H1 (cell line): ENCODE data around the gene PAIP2B.

Source experiments
- BACH1 ChIP-seq: IDR thresholded peaks from 2 replicates; pipeline ENCODE4 v1.6.1; 2012; ENCODE audit warnings: low read length, improper control_type of control experiment
- JUND ChIP-seq: IDR thresholded peaks from 2 replicates; pipeline ENCODE4 v1.6.1; 2011; ENCODE audit warnings: mild to moderate bottlenecking, improper control_type of control experiment, low read length
- YY1 ChIP-seq: IDR thresholded peaks from 2 replicates; pipeline ENCODE4 v1.6.1; 2011; ENCODE audit warnings: low read depth, mild to moderate bottlenecking, low read length

GRCh38 chr2:71154798-71155197 is 72.1 kb downstream of the PAIP2B start:
- no peak for TF ChIP-seq JUND
- no peak for TF ChIP-seq YY1
- no peak for TF ChIP-seq BACH1
